Uterus (tissue), 4 donors: Measurements from ENCODE around the gene RRAS. TPM values are rescaled to one million over a fixed set of nuclear protein-coding genes. Genes with fewer than 3 reads are reported as not detected.

ENCODE experiments used
- DNase-seq, 2 donors: peaks; one replicate each; pipeline ENCODE4 v3.0.0-alpha.2; 2019 to 2020
- H3K27ac ChIP-seq, 2 donors: fragments of 200-600 bp; sonication (generic); 1 replicate in 1 of 2; 2 replicates in 1 of 2; pipeline ENCODE4 v1.5.1; 2016 to 2018
- H3K27me3 ChIP-seq, 2 donors: fragments of 200-600 bp; sonication (generic); one replicate each; pipeline ENCODE4 v1.5.1; 2018 to 2019; ENCODE audit warnings: control low read depth in 1 of 2
- H3K36me3 ChIP-seq, 2 donors: fragments of 200-600 bp; sonication (generic); one replicate each; pipeline ENCODE4 v1.5.1; 2019; ENCODE audit warnings: control low read depth in 1 of 2
- H3K4me1 ChIP-seq, 2 donors: fragments of 200-600 bp; sonication (generic); one replicate each; pipeline ENCODE4 v1.5.1; 2018 to 2019; ENCODE audit warnings: control low read depth in 1 of 2
- H3K4me3 ChIP-seq, 2 donors: fragments of 200-600 bp; sonication (generic); 1 replicate in 1 of 2; 2 replicates in 1 of 2; pipeline ENCODE4 v1.5.1; 2018 to 2019; ENCODE audit warnings: mild to moderate bottlenecking in 1 of 2
- H3K9me3 ChIP-seq, 2 donors: fragments of 200-600 bp; sonication (generic); one replicate each; pipeline ENCODE4 v1.5.1; 2019; ENCODE audit warnings: control low read depth in 1 of 2
- CTCF ChIP-seq, 4 experiments: fragments of 200-600 bp in 2 of 4; fragments of 450-650 bp in 2 of 4; sonication (generic) in 2 of 4; IDR thresholded peaks; one replicate each; pipeline ENCODE4 v1.5.1; 2016 to 2019; ENCODE audit warnings: antibody characterized with exemption in 4 of 4, mild to moderate bottlenecking in 2 of 4, moderate library complexity in 1 of 4
- POLR2A ChIP-seq, 2 donors: fragments of 450-650 bp; IDR thresholded peaks; one replicate each; pipeline ENCODE4 v1.6.1; 2016; ENCODE audit warnings: antibody characterized with exemption in 2 of 2, mild to moderate bottlenecking in 1 of 2, moderate library complexity in 1 of 2
- intact Hi-C: fragments of 100-400 bp; cut with DNase I; formaldehyde crosslinking; loops from one replicate; pipeline ENCODE4 v1.15.1; 2023; ENCODE audit warnings: low total_unique reads
- total RNA-seq, 4 donors: library from RNA; depleted of rRNA in 3 of 4; stranded (reverse); fragments of >200 nt in 3 of 4; gene quantifications; one replicate each; pipeline versions ENCODE4 v1.1.0 to v1.2.4, GENCODE V29; 2014 to 2023
- donor health status: DM: yes; HTN: yes; CAD: no.

Gene RRAS
- total RNA-seq, 4 donors from 2014 or later = 17.1 to 106 (median 47.7) TPM

GRCh38 chr19:49652551-49653465, 12.9 kb upstream of the RRAS start:
- Histone ChIP-seq H3K4me3 (no peak overlapping the region), H3K9me3 (no peaks in the 10 kb centered on the region), H3K4me1 (no peaks in the 10 kb centered on the region), H3K27ac (no peak overlapping the region), H3K27me3 (no peaks in the 10 kb centered on the region), H3K36me3 (no peaks in the 10 kb centered on the region)
- no peak for DNase-seq
- intact Hi-C loops = no loop called here
- TF ChIP-seq CTCF (IDR thresholded peaks at IDR 0.05) = no peak
- no peak for TF ChIP-seq POLR2A (IDR thresholded peaks at IDR 0.05)

GRCh38 chr19:49651820-49652550, 12.0 kb upstream of the RRAS start:
- Histone ChIP-seq H3K36me3 (no peaks in the 10 kb centered on the region), H3K27ac (no peak overlapping the region), H3K4me1 (no peaks in the 10 kb centered on the region), H3K4me3 (no peak overlapping the region), H3K27me3 (no peaks in the 10 kb centered on the region), H3K9me3 (no peaks in the 10 kb centered on the region)
- no peak for DNase-seq
- intact Hi-C loops = no loop called here
- TF ChIP-seq POLR2A (IDR thresholded peaks at IDR 0.05) (no peak), CTCF (IDR thresholded peaks at IDR 0.05) (no peak)

- Histone ChIP-seq H3K27ac (no peak overlapping the region), H3K27me3 (no peaks in the 10 kb centered on the region), H3K4me3 (no peak overlapping the region), H3K4me1 (no peaks in the 10 kb centered on the region), H3K36me3 (no peaks in the 10 kb centered on the region), H3K9me3 (no peaks in the 10 kb centered on the region)
- TF ChIP-seq POLR2A (IDR thresholded peaks at IDR 0.05) = no peak
- TF ChIP-seq CTCF (IDR thresholded peaks at IDR 0.05) = no peak
- intact Hi-C loops = no loop called here
- no peak for DNase-seq
Observed at GRCh38 chr19:49651029-49651819, 11.3 kb upstream of the RRAS start.

- H3K27me3 ChIP-seq = no peaks in the 10 kb centered on the region
- H3K27ac ChIP-seq = no peak overlapping the region
- H3K36me3 ChIP-seq = no peaks in the 10 kb centered on the region
- DNase-seq = no peak
- no peak for TF ChIP-seq CTCF (IDR thresholded peaks at IDR 0.05)
- no peak for TF ChIP-seq POLR2A (IDR thresholded peaks at IDR 0.05)
- no peaks in the 10 kb centered on the region for H3K9me3 ChIP-seq
- intact Hi-C loops = no loop called here
- peaks cover 4 to 14% of the 10 kb centered on the region in 2 donors for H3K4me1 ChIP-seq
- no peak overlapping the region for H3K4me3 ChIP-seq
Observed at GRCh38 chr19:49646586-49646985, 6.6 kb upstream of the RRAS start.
